ENCODE results near the gene RNASEH2A.

DNA sequence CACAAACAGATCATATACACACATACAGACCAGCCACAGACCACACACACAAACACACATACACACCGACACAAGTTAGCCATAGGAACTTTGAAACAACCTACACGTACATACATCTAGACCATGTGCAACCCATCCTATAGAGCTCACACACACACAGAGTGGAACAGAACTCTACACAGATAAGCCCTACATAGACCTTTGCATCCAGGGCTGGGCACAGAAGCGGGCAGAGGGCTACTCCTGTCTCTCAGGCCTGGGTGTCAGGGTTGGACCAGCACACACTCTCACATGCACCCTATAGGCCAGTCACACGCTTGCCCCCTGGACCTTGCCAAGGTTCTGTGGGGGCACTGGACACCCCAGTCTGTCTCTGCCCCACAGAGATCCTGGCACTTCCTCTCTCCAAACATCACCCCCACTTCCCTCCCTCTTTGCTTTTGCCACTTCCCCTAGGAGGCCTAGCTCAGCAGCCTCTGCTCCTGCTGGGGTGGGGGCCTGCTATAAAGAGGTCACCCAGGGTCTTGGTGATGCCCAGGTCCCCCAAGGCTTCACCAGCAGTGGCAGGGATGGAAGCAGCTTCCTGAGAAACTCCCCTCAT, 20.9 kb upstream of the RNASEH2A start:
- TF ChIP-seq, protein P1, sequence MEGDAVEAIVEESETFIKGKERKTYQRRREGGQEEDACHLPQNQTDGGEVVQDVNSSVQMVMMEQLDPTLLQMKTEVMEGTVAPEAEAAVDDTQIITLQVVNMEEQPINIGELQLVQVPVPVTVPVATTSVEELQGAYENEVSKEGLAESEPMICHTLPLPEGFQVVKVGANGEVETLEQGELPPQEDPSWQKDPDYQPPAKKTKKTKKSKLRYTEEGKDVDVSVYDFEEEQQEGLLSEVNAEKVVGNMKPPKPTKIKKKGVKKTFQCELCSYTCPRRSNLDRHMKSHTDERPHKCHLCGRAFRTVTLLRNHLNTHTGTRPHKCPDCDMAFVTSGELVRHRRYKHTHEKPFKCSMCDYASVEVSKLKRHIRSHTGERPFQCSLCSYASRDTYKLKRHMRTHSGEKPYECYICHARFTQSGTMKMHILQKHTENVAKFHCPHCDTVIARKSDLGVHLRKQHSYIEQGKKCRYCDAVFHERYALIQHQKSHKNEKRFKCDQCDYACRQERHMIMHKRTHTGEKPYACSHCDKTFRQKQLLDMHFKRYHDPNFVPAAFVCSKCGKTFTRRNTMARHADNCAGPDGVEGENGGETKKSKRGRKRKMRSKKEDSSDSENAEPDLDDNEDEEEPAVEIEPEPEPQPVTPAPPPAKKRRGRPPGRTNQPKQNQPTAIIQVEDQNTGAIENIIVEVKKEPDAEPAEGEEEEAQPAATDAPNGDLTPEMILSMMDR (IDR thresholded peaks at IDR 0.05): no peak
- TF ChIP-seq EZH2 (IDR thresholded peaks at IDR 0.05; ENCODE audit: borderline replicate concordance, insufficient read depth, low read depth, low read length, poor library complexity, severe bottlenecking): no peak
